GM12891 (cell line): ENCODE measurements around the gene RHOB.
"Not testable (repeated sequence)": the region's sequence is repeated elsewhere in the genome, so short reads cannot be mapped to it uniquely, and the experiment has no call there.

Source experiments
- POLR2A ChIP-seq: IDR thresholded peaks from 2 replicates; pipeline ENCODE4 v1.6.1; 2011; ENCODE audit warnings: low read depth, low read length, control low read depth
- POLR2AphosphoS5 ChIP-seq: IDR thresholded peaks from 2 replicates; pipeline ENCODE4 v1.6.1; 2011; ENCODE audit warnings: low read depth, low read length, control low read depth
- TAF1 ChIP-seq: IDR thresholded peaks from 2 replicates; pipeline ENCODE4 v1.6.1; 2011; ENCODE audit warnings: low read depth, low read length, control low read depth

DNA sequence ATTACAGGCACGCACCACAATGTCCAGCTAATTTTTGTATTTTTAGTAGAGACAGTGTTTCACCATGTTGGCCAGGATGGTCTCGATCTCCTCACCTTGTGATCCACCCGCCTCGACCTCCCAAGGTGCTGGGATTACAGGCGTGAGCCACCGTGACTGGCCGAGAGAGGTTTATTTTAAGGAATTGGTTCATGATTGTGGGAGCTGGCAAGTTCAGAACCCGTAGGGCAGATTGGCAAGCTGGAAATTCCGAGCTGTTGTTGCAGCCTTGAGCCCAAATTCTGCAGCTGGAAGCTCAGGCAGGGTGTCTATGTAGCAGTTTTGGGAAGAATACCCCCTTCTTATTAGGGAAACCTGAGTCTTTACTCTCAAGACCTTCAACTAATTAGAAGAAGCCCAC lies 11.4 kb upstream of the RHOB start:
- TF ChIP-seq POLR2AphosphoS5, TAF1, POLR2A: not testable (repeated sequence)
